ENCODE results near the gene ANKRD12.

The ANKRD12 gene

GRCh38 chr18:9175115-9175514, 38.5 kb downstream of the ANKRD12 start:
- no peak for DNase-seq (ENCODE audit: low spot score)
- no peak overlapping the region for H3K4me3 ChIP-seq
- TF ChIP-seq, protein P1, sequence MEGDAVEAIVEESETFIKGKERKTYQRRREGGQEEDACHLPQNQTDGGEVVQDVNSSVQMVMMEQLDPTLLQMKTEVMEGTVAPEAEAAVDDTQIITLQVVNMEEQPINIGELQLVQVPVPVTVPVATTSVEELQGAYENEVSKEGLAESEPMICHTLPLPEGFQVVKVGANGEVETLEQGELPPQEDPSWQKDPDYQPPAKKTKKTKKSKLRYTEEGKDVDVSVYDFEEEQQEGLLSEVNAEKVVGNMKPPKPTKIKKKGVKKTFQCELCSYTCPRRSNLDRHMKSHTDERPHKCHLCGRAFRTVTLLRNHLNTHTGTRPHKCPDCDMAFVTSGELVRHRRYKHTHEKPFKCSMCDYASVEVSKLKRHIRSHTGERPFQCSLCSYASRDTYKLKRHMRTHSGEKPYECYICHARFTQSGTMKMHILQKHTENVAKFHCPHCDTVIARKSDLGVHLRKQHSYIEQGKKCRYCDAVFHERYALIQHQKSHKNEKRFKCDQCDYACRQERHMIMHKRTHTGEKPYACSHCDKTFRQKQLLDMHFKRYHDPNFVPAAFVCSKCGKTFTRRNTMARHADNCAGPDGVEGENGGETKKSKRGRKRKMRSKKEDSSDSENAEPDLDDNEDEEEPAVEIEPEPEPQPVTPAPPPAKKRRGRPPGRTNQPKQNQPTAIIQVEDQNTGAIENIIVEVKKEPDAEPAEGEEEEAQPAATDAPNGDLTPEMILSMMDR (IDR thresholded peaks at IDR 0.05) = no peak
- H3K27ac ChIP-seq = no peak overlapping the region

DNA sequence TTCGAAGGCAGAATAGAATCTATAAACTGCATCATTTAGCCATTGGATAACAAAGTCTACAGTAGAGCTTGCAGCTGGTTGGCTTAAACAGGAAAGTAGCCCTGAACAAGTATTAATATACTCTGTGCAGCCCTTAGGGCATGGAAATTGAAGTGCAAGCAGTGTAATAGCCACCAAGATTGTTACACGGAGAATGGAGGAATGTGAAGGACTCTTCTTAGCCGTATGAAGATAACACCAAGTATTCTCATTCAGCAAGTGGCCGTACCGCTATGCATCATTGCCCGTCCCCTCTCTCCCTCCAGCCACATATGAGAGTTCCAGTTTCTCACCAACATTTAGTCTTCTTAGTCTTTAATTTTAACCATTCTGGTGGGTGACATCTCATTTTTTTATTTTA, 40.5 kb downstream of the ANKRD12 start:
- no peak for DNase-seq (ENCODE audit: low spot score)

GRCh38 chr18:9177466-9177865, 40.9 kb downstream of the ANKRD12 start:
- Histone ChIP-seq H3K27ac (no peak overlapping the region), H3K4me3 (no peak overlapping the region)
- DNase-seq (ENCODE audit: low spot score) = no peak
- TF ChIP-seq, protein P1 (IDR thresholded peaks at IDR 0.05) = no peak

More for the DNA sequence above, 40.5 kb downstream of the ANKRD12 start:
- no peak overlapping the region for H3K27ac ChIP-seq
- H3K4me3 ChIP-seq = no peak overlapping the region
- TF ChIP-seq, protein P1 (IDR thresholded peaks at IDR 0.05) = no peak

- no peak overlapping the region for H3K27ac ChIP-seq
- DNase-seq (ENCODE audit: low spot score) = no peak
- H3K4me3 ChIP-seq = no peak overlapping the region
- TF ChIP-seq, protein P1 (IDR thresholded peaks at IDR 0.05) = no peak
These were observed 42.0 kb downstream of the ANKRD12 start for GRCh38 chr18:9178557-9178956.

GRCh38 chr18:9181275-9181674, 44.7 kb downstream of the ANKRD12 start:
- Histone ChIP-seq H3K27ac (no peak overlapping the region), H3K4me3 (no peak overlapping the region)
- TF ChIP-seq, protein P1 (IDR thresholded peaks at IDR 0.05) = no peak
- DNase-seq (ENCODE audit: low spot score) = no peak

- TF ChIP-seq, protein P1 (IDR thresholded peaks at IDR 0.05) = no peak
- DNase-seq (ENCODE audit: low spot score) = no peak
- Histone ChIP-seq H3K27ac (no peak overlapping the region), H3K4me3 (no peak overlapping the region)
These were observed 46.3 kb downstream of the ANKRD12 start for GRCh38 chr18:9182852-9183399.

- no peak overlapping the region for H3K4me3 ChIP-seq
These were observed 48.5 kb downstream of the ANKRD12 start for GRCh38 chr18:9184998-9185613.

More at GRCh38 chr18:9184998-9185613, 48.5 kb downstream of the ANKRD12 start:
- peak overlapping the region in 1 of 2 donors; percentile 9 for H3K27ac ChIP-seq
- TF ChIP-seq, protein P1 (IDR thresholded peaks at IDR 0.05) = no peak
- DNase-seq (ENCODE audit: low spot score) = no peak
